Measurements from ENCODE around the gene OFD1.
A peak's percentile ranks its signal among the peaks of the same experiment; 100 is the strongest.

Gene OFD1

GRCh38 chrX:13734278-13735172, at the start of gene OFD1, which contains the start of gene TRAPPC2:
OFD1 (plus strand) TSS chrX:13734748; CDS start chrX:13735072, 324 bp downstream.
TRAPPC2 (minus strand) TSS chrX:13734620; CDS start chrX:13719963, 14,657 bp downstream.
- peak; percentile 86 to 88 for DNase-seq

GRCh38 chrX:13685126-13685763, 49.3 kb upstream of the OFD1 start:
- DNase-seq, result no peak

GRCh38 chrX:13687203-13687602, 47.3 kb upstream of the OFD1 start:
- no peak for DNase-seq

GRCh38 chrX:13688384-13688957, 46.1 kb upstream of the OFD1 start:
- peak in 1 of 2 experiments; percentile 4 for DNase-seq

- DNase-seq, result peak; percentile 53 to 54
These were observed 45.4 kb upstream of the OFD1 start, which contains the start of gene RAB9A for GRCh38 chrX:13688958-13689740. RAB9A (plus strand) TSS chrX:13689128; CDS start chrX:13708747, 19,619 bp downstream.

GRCh38 chrX:13689741-13690211, 44.8 kb upstream of the OFD1 start:
- DNase-seq, result peak in 1 of 2 experiments; percentile 15

GRCh38 chrX:13690836-13691235, 43.7 kb upstream of the OFD1 start:
- DNase-seq, result no peak

GRCh38 chrX:13691841-13692371, 42.6 kb upstream of the OFD1 start:
- no peak for DNase-seq

GRCh38 chrX:13692771-13693231, 41.7 kb upstream of the OFD1 start:
- DNase-seq, result no peak

- DNase-seq, result no peak
These were observed 41.1 kb upstream of the OFD1 start for GRCh38 chrX:13693341-13693961.

GRCh38 chrX:13694359-13694758, 40.2 kb upstream of the OFD1 start:
- DNase-seq, result no peak

- DNase-seq, result no peak
These were observed 39.6 kb upstream of the OFD1 start for GRCh38 chrX:13694983-13695382.

- DNase-seq, result peak; percentile 21 to 22
These were observed 38.9 kb upstream of the OFD1 start for GRCh38 chrX:13695601-13696115.

- DNase-seq, result peak; percentile 7 to 22
These were observed 37.1 kb upstream of the OFD1 start for GRCh38 chrX:13697455-13697854.

GRCh38 chrX:13697976-13698375, 36.6 kb upstream of the OFD1 start:
- no peak for DNase-seq

GRCh38 chrX:13698432-13698831, 36.1 kb upstream of the OFD1 start:
- DNase-seq, result no peak

- no peak for DNase-seq
These were observed 35.2 kb upstream of the OFD1 start for GRCh38 chrX:13699183-13699826.

GRCh38 chrX:13700380-13700779, 34.2 kb upstream of the OFD1 start:
- DNase-seq, result no peak

- DNase-seq, result no peak
These were observed 32.3 kb upstream of the OFD1 start for GRCh38 chrX:13702111-13702789.

- DNase-seq, result no peak
These were observed 31.4 kb upstream of the OFD1 start for GRCh38 chrX:13703135-13703534.
